Liver (tissue), 9 donors: ENCODE data around the gene RAB15. TPM values are rescaled to one million over a fixed set of nuclear protein-coding genes. Genes with fewer than 3 reads are reported as not detected.

ENCODE experiments used
- DNase-seq: peaks from one replicate; pipeline ENCODE4 v3.0.0-alpha.2; 2017; ENCODE audit warnings: low spot score
- H3K27ac ChIP-seq, 2 donors: one replicate each; pipeline ENCODE4 v1.7.0; 2013; ENCODE audit warnings: inconsistent platforms in 2 of 2, low read length in 2 of 2, control low read depth in 1 of 2, low read depth in 1 of 2, mild to moderate bottlenecking in 1 of 2
- H3K27me3 ChIP-seq, 4 donors: one replicate each; pipeline versions ENCODE4 v1.6.1 to v1.7.0; 2013; ENCODE audit warnings: low read length in 3 of 4, inconsistent platforms in 1 of 4, mild to moderate bottlenecking in 1 of 4, moderate library complexity in 1 of 4; ENCODE audit not compliant: control insufficient read depth in 4 of 4, insufficient read depth in 4 of 4
- H3K36me3 ChIP-seq, 4 donors: one replicate each; pipeline versions ENCODE4 v1.6.1 to v1.7.0; 2013; ENCODE audit warnings: low read length in 3 of 4, mild to moderate bottlenecking in 3 of 4, low read depth in 1 of 4, moderate library complexity in 1 of 4; ENCODE audit not compliant: control insufficient read depth in 4 of 4, insufficient read depth in 3 of 4
- H3K4me1 ChIP-seq, 4 donors: one replicate each; pipeline versions ENCODE4 v1.6.1 to v1.7.0; 2013; ENCODE audit warnings: low read length in 3 of 4, mild to moderate bottlenecking in 3 of 4, moderate library complexity in 1 of 4; ENCODE audit not compliant: control insufficient read depth in 4 of 4, insufficient read depth in 4 of 4
- H3K4me3 ChIP-seq, 3 donors: one replicate each; pipeline versions ENCODE4 v1.6.1 to v1.7.0; 2013; ENCODE audit warnings: low read length in 3 of 3, control low read depth in 1 of 3, low read depth in 1 of 3, mild to moderate bottlenecking in 1 of 3
- H3K9ac ChIP-seq, 2 donors: one replicate each; pipeline ENCODE4 v1.7.0; 2013; ENCODE audit warnings: low read length in 2 of 2, mild to moderate bottlenecking in 2 of 2, moderate library complexity in 2 of 2, control low read depth in 1 of 2, low read depth in 1 of 2
- H3K9me3 ChIP-seq, 4 donors: one replicate each; pipeline versions ENCODE4 v1.6.1 to v1.7.0; 2013; ENCODE audit warnings: low read length in 3 of 4; ENCODE audit not compliant: control insufficient read depth in 4 of 4
- EGR1 ChIP-seq, 2 donors: IDR thresholded peaks; 2 replicates each; pipeline ENCODE4 v1.6.1; 2016 to 2018; ENCODE audit warnings: antibody characterized with exemption in 2 of 2, low read depth in 2 of 2
- FOXA1 ChIP-seq: IDR thresholded peaks from 2 replicates; pipeline ENCODE4 v1.6.1; 2016; ENCODE audit warnings: antibody characterized with exemption
- FOXA2 ChIP-seq: IDR thresholded peaks from 2 replicates; pipeline ENCODE4 v1.6.1; 2016; ENCODE audit warnings: antibody characterized with exemption
- GABPA ChIP-seq, 2 donors: IDR thresholded peaks in 1 of 2; conservative IDR thresholded peaks in 1 of 2; 2 replicates each; pipeline ENCODE4 v1.6.1; 2016; ENCODE audit warnings: antibody characterized with exemption in 2 of 2, mild to moderate bottlenecking in 1 of 2, moderate library complexity in 1 of 2
- HNF4A ChIP-seq, 2 donors: conservative IDR thresholded peaks; 2 replicates each; pipeline ENCODE4 v1.6.1; 2016; ENCODE audit warnings: antibody characterized with exemption in 2 of 2, mild to moderate bottlenecking in 2 of 2
- HNF4G ChIP-seq: IDR thresholded peaks from 2 replicates; pipeline ENCODE4 v1.6.1; 2016; ENCODE audit warnings: antibody characterized with exemption
- JUND ChIP-seq, 2 donors: IDR thresholded peaks; 2 replicates each; pipeline ENCODE4 v1.6.1; 2016; ENCODE audit warnings: antibody characterized with exemption in 2 of 2
- NR2F2 ChIP-seq: IDR thresholded peaks from 2 replicates; pipeline ENCODE4 v1.6.1; 2016; ENCODE audit warnings: antibody characterized with exemption
- RAD21 ChIP-seq, 2 donors: IDR thresholded peaks; 2 replicates each; pipeline ENCODE4 v1.6.1; 2016; ENCODE audit warnings: antibody characterized with exemption in 2 of 2, mild to moderate bottlenecking in 2 of 2
- RXRA ChIP-seq, 2 donors: IDR thresholded peaks; 2 replicates each; pipeline ENCODE4 v1.6.1; 2017 to 2018; ENCODE audit warnings: antibody characterized with exemption in 2 of 2, mild to moderate bottlenecking in 1 of 2
- SP1 ChIP-seq: IDR thresholded peaks from 2 replicates; pipeline ENCODE4 v1.6.1; 2018; ENCODE audit warnings: antibody characterized with exemption, mild to moderate bottlenecking
- TAF1 ChIP-seq: conservative IDR thresholded peaks from 2 replicates; pipeline ENCODE4 v1.6.1; 2016; ENCODE audit warnings: antibody characterized with exemption, mild to moderate bottlenecking
- YY1 ChIP-seq: IDR thresholded peaks from 2 replicates; pipeline ENCODE4 v1.6.1; 2016; ENCODE audit warnings: antibody characterized with exemption, mild to moderate bottlenecking
- whole genome bisulfite sequencing: extraction: QIAGEN DNeasy Blood & Tissue Kit; methylation state at CpG from one replicate; pipeline ENCODE4 v1.1.7; 2013; 5-methylcytosine and 5-hydroxymethylcytosine counted together
- polyA plus RNA-seq, 2 donors: library from polyadenylated mRNA; stranded (reverse) in 1 of 2; unstranded in 1 of 2; fragments of 200-250 nt in 1 of 2; fragments of >200 nt in 1 of 2; fragmentation: Nextera tagmentation in 1 of 2; extraction: Ambion mirVana in 1 of 2; gene quantifications; one replicate each; pipeline versions ENCODE4 v1.2.1 to v1.2.3, GENCODE V29; 2013 to 2015
- total RNA-seq, 2 donors: library from RNA; depleted of rRNA; stranded (reverse); fragments of >200 nt; gene quantifications; one replicate each; pipeline ENCODE4 v1.2.3, GENCODE V29; 2014
- TF ChIP-seq, protein P1 (sequence below): IDR thresholded peaks from 2 replicates; pipeline ENCODE4 v1.6.1; 2016; ENCODE audit warnings: antibody characterized with exemption
- TF ChIP-seq, protein P2 (sequence below): IDR thresholded peaks from 2 replicates; pipeline ENCODE4 v1.6.1; 2016; ENCODE audit warnings: antibody characterized with exemption, mild to moderate bottlenecking
- TF ChIP-seq, protein P3 (sequence below): fragments of 150-350 bp; IDR thresholded peaks from 2 replicates; pipeline ENCODE4 v1.5.1; 2017; ENCODE audit warnings: improper control_type of control experiment, low read depth, low read length; ENCODE audit not compliant: missing input control
- TF ChIP-seq, protein P4 (sequence below): IDR thresholded peaks from 2 replicates; pipeline ENCODE4 v1.6.1; 2016; ENCODE audit warnings: antibody characterized with exemption
- TF ChIP-seq, protein P5 (sequence below): IDR thresholded peaks from 2 replicates; pipeline ENCODE4 v1.6.1; 2016; ENCODE audit warnings: antibody characterized with exemption
- donor health status: healthy.
- donor health status: healthy.
- donor health status: healthy.
- donor health status: healthy.
- donor health status: healthy.

Gene RAB15
- total and polyA plus RNA-seq, 4 donors = 5.5 to 18.0 (median 11.1) TPM

DNA sequence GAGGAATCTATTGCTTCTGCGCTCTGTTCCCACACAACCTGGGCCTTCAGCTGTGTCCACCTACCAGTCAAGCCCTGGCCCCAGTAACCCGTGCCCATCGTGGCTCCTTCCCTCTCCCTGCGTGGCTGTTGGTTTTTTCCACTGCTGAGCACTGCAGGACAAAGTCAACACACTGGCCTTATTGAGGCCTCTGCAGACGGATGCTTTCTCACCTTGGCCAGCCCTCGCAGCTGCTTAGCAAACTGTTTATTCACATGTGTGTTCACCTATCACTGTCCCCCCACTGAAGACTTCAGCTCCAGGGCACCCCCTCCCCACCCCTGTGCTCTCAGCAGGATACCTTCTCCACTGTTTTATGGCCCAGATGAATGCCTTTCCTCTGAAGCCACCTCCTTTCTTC lies 16.8 kb downstream of the RAB15 start:
- Histone ChIP-seq H3K4me1 (peaks cover 0 to under 1% (median 0%) of the 10 kb centered on the region in 4 donors), H3K27ac (no peak overlapping the region), H3K9ac (no peak overlapping the region), H3K27me3 (no peaks in the 10 kb centered on the region), H3K4me3 (no peak overlapping the region), H3K9me3 (no peaks in the 10 kb centered on the region), H3K36me3 (peaks cover 0 to 2% (median 0%) of the 10 kb centered on the region in 4 donors)
- DNase-seq = no peak
- TF ChIP-seq TAF1 (no peak), FOXA1 (no peak), SP1 (no peak), GABPA (IDR thresholded peaks at IDR 0.05 in 1 of 2, conservative IDR thresholded peaks at IDR 0.05 in 1 of 2) (no peak), RAD21 (IDR thresholded peaks at IDR 0.05) (no peak), HNF4G (no peak), FOXA2 (no peak), NR2F2 (no peak), RXRA (IDR thresholded peaks at IDR 0.05) (no peak), YY1 (no peak), HNF4A (conservative IDR thresholded peaks at IDR 0.05) (no peak), EGR1 (IDR thresholded peaks at IDR 0.05; ENCODE audit: low read depth in 2 of 2) (no peak), JUND (IDR thresholded peaks at IDR 0.05) (no peak)
- TF ChIP-seq, protein P1, sequence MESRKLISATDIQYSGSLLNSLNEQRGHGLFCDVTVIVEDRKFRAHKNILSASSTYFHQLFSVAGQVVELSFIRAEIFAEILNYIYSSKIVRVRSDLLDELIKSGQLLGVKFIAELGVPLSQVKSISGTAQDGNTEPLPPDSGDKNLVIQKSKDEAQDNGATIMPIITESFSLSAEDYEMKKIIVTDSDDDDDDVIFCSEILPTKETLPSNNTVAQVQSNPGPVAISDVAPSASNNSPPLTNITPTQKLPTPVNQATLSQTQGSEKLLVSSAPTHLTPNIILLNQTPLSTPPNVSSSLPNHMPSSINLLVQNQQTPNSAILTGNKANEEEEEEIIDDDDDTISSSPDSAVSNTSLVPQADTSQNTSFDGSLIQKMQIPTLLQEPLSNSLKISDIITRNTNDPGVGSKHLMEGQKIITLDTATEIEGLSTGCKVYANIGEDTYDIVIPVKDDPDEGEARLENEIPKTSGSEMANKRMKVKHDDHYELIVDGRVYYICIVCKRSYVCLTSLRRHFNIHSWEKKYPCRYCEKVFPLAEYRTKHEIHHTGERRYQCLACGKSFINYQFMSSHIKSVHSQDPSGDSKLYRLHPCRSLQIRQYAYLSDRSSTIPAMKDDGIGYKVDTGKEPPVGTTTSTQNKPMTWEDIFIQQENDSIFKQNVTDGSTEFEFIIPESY = no peak
- TF ChIP-seq, protein P2, sequence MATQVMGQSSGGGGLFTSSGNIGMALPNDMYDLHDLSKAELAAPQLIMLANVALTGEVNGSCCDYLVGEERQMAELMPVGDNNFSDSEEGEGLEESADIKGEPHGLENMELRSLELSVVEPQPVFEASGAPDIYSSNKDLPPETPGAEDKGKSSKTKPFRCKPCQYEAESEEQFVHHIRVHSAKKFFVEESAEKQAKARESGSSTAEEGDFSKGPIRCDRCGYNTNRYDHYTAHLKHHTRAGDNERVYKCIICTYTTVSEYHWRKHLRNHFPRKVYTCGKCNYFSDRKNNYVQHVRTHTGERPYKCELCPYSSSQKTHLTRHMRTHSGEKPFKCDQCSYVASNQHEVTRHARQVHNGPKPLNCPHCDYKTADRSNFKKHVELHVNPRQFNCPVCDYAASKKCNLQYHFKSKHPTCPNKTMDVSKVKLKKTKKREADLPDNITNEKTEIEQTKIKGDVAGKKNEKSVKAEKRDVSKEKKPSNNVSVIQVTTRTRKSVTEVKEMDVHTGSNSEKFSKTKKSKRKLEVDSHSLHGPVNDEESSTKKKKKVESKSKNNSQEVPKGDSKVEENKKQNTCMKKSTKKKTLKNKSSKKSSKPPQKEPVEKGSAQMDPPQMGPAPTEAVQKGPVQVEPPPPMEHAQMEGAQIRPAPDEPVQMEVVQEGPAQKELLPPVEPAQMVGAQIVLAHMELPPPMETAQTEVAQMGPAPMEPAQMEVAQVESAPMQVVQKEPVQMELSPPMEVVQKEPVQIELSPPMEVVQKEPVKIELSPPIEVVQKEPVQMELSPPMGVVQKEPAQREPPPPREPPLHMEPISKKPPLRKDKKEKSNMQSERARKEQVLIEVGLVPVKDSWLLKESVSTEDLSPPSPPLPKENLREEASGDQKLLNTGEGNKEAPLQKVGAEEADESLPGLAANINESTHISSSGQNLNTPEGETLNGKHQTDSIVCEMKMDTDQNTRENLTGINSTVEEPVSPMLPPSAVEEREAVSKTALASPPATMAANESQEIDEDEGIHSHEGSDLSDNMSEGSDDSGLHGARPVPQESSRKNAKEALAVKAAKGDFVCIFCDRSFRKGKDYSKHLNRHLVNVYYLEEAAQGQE = no peak
- TF ChIP-seq, protein P3, sequence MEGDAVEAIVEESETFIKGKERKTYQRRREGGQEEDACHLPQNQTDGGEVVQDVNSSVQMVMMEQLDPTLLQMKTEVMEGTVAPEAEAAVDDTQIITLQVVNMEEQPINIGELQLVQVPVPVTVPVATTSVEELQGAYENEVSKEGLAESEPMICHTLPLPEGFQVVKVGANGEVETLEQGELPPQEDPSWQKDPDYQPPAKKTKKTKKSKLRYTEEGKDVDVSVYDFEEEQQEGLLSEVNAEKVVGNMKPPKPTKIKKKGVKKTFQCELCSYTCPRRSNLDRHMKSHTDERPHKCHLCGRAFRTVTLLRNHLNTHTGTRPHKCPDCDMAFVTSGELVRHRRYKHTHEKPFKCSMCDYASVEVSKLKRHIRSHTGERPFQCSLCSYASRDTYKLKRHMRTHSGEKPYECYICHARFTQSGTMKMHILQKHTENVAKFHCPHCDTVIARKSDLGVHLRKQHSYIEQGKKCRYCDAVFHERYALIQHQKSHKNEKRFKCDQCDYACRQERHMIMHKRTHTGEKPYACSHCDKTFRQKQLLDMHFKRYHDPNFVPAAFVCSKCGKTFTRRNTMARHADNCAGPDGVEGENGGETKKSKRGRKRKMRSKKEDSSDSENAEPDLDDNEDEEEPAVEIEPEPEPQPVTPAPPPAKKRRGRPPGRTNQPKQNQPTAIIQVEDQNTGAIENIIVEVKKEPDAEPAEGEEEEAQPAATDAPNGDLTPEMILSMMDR = no peak
- TF ChIP-seq, protein P4, sequence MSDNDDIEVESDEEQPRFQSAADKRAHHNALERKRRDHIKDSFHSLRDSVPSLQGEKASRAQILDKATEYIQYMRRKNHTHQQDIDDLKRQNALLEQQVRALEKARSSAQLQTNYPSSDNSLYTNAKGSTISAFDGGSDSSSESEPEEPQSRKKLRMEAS = no peak
- TF ChIP-seq, protein P5, sequence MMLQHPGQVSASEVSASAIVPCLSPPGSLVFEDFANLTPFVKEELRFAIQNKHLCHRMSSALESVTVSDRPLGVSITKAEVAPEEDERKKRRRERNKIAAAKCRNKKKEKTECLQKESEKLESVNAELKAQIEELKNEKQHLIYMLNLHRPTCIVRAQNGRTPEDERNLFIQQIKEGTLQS = no peak
- WGBS = 93% methylated on average over 6 of the region's 6 CpGs
